Pancreas (tissue), 10 donors: ENCODE measurements around the gene SPNS2. TPM values are rescaled to one million over a fixed set of nuclear protein-coding genes. Genes with fewer than 3 reads are reported as not detected.

ENCODE experiments used
- ATAC-seq, 4 donors: fragments of 200-7000 bp; cut with Tn5 transposase; one replicate each; pipeline versions ENCODE4 v1.8.0 to v1.9.1; 2020; ENCODE audit warnings: mild to moderate bottlenecking in 4 of 4, moderate library complexity in 4 of 4
- DNase-seq, 6 donors: peaks; one replicate each; pipeline ENCODE4 v3.0.0-alpha.2; 2020
- FAIRE-seq: peaks from 2 replicates; lab custom pipeline; 2012; peaks lifted over from hg19 to GRCh38; lab: Jason Lieb, UNC
- H3K27ac ChIP-seq, 4 donors: fragments of 200-600 bp; sonication (generic); 1 replicate in 3 of 4; 2 replicates in 1 of 4; pipeline versions ENCODE4 v1.5.0 to v1.8.0; 2020
- H3K27me3 ChIP-seq, 4 donors: fragments of 200-600 bp; one replicate each; pipeline ENCODE4 v1.8.0; 2021
- H3K36me3 ChIP-seq, 3 donors: fragments of 200-600 bp; sonication (generic) in 1 of 3; one replicate each; pipeline versions ENCODE4 v1.5.0 to v1.8.0; 2020 to 2021
- H3K4me1 ChIP-seq, 3 donors: fragments of 200-600 bp; one replicate each; pipeline ENCODE4 v1.8.0; 2021
- H3K4me3 ChIP-seq, 4 donors: fragments of 200-600 bp; sonication (generic) in 2 of 4; one replicate each; pipeline versions ENCODE4 v1.5.0 to v1.8.0; 2020 to 2021
- H3K9me3 ChIP-seq, 4 donors: fragments of 200-600 bp; one replicate each; pipeline ENCODE4 v1.8.0; 2021
- WGBS, 2 donors: extraction: QIAGEN DNeasy Blood & Tissue Kit; methylation state at CpG; one replicate each; pipeline ENCODE4 v1.1.7; 2013; 5-methylcytosine and 5-hydroxymethylcytosine counted together
- intact Hi-C, 3 donors: fragments of 100-400 bp; cut with DNase I; formaldehyde crosslinking; loops; one replicate each; pipeline versions ENCODE4 v1.11.1 to v1.14.2; 2022
- polyA plus RNA-seq, 2 donors: library from polyadenylated mRNA; stranded (reverse); fragments of 200-250 nt; gene quantifications; one replicate each; pipeline ENCODE4 v1.2.3, GENCODE V29; 2013
- total RNA-seq, 6 donors: library from RNA; stranded (reverse); fragmentation: NEBNext Ultra II Directional in 4 of 6; extraction: Animal tissue kit (Norgen Biotek cat#: 25700) in 4 of 6; gene quantifications; one replicate each; pipeline versions ENCODE4 v1.2.1 to v1.2.4, GENCODE V29; 2021 to 2023
- TF ChIP-seq, protein P1 (sequence below), 4 donors: fragments of 200-600 bp; sonication (generic) in 3 of 4; IDR thresholded peaks; one replicate each; pipeline versions ENCODE4 v1.5.0 to v1.8.0; 2021; ENCODE audit warnings: antibody characterized with exemption in 4 of 4
- donor health status: healthy with polysubstance abuse.
- donor health status: DM: no; HTN: no; CAD: no; lungs with moderate emphysema.
- donor health status: DM: no; HTN: no; CAD: no.
- donor health status: control.
- donor health status: control.
- donor health status: Bipolar disorder and iron deficiency.
- donor health status: DM: yes; HTN: yes; CAD: no.
- donor health status: DM: no; HTN: no; CAD: no.
- donor health status: DM: no; HTN: no; CAD: no.
- donor health status: DM: yes; HTN: yes; CAD: no.

The SPNS2 gene
- total and polyA plus RNA-seq, 8 donors: 7.6 to 51.7 (median 20.8) TPM

DNA sequence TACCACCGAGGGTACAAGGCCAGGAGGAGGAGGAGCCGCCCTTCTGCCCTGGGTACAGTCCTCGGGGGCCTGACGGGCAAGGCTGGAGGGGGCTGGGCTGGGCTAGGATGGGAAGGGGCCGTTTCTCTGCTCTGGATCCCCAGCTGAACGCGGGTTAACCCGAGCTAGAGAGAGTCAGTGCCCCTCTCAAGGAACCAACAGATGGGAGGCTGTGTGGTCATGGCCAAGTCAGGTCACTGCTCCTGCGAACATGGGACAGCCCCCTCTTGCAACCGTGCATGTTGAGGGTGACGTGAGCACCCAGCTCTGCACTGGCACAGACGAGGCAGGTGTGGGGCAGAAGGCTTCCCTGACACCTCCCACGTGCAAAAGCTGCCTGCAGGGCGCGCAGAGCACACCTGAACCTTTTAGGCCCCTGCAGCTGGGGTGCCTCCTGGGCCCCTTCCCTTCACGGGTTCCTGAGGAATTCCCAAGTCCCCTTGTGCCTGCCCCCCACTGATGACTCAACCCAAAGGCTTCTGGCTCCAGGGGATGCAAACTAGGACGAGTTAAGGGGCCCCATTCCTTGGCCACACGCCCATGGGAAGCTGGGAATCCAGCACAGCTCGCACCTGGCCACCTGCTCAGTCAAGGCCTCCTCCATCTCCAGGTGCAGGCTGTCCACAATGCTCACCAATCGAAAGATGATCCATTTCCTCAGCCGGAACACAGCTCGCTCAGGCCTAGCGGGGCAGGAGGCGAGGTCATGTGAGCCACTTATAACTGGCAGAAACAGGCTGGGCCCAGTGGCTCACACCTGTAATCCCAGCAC is 50.2 kb downstream of the SPNS2 start:
- intact Hi-C loops: loop anchor here in 1 of 3 donors (10.0 kb wide), 1 partner anchor 124 kb away; no protein-coding TSS in a partner anchor

DNA sequence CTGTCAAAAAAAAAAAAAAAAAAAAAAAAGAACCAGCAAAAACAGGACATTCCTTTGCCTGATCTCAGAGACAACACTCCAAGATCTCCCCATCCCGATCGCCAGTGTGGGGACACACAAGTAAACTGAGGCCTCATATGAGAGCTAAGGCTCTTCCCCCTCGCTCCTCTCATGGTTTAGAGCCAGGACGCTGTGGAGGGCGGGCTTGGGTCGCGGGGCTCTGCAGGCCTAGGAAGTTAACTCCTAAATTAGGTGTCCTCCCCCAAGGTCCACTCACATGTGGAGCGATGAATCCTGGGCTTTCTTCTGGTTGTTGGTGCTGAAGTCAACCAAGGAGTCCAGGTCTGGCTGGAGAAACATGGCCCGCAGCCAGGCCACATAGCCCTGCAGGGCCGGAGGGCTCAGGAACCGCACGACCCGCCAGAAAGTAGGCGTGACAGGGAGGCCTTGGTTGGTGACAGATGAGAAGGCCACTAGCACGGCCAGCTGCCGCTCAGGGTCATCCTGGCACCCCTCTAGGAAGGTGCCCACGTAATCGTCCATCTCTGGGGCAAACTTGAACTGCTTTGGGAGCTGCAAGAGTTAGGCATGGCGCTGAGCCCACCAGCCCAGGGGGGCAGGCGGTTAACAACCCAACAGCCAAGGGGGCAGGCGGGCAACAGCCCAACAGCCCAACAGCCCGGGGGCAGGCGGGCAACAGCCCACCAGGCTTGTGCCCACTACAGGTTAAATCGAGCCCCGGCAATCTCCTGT is 51.3 kb downstream of the SPNS2 start:
- peaks cover 4 to 6% (median 6%) of the 10 kb centered on the region in 3 donors for H3K4me1 ChIP-seq
- no peaks in the 10 kb centered on the region for H3K27me3 ChIP-seq
- FAIRE-seq: no peak
- peak in 2 of 6 donors; percentile 13 to 69 for DNase-seq
- ATAC-seq: no peak
- H3K36me3 ChIP-seq: peaks cover 7 to 71% (median 63%) of the 10 kb centered on the region in 3 donors
- H3K9me3 ChIP-seq: no peaks in the 10 kb centered on the region
- H3K4me3 ChIP-seq: no peak overlapping the region
- TF ChIP-seq, protein P1, sequence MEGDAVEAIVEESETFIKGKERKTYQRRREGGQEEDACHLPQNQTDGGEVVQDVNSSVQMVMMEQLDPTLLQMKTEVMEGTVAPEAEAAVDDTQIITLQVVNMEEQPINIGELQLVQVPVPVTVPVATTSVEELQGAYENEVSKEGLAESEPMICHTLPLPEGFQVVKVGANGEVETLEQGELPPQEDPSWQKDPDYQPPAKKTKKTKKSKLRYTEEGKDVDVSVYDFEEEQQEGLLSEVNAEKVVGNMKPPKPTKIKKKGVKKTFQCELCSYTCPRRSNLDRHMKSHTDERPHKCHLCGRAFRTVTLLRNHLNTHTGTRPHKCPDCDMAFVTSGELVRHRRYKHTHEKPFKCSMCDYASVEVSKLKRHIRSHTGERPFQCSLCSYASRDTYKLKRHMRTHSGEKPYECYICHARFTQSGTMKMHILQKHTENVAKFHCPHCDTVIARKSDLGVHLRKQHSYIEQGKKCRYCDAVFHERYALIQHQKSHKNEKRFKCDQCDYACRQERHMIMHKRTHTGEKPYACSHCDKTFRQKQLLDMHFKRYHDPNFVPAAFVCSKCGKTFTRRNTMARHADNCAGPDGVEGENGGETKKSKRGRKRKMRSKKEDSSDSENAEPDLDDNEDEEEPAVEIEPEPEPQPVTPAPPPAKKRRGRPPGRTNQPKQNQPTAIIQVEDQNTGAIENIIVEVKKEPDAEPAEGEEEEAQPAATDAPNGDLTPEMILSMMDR (IDR thresholded peaks at IDR 0.05): no peak
- no peak overlapping the region for H3K27ac ChIP-seq
- 86 to 88% methylated on average over 25 of the region's 25 CpGs for WGBS, 2 donors
- intact Hi-C loops: loop anchor here in 1 of 3 donors (10.0 kb wide), 1 partner anchor 125 kb away; no protein-coding TSS in a partner anchor

More for the DNA sequence above, 50.2 kb downstream of the SPNS2 start:
- H3K4me3 ChIP-seq: no peak overlapping the region
- peaks cover 7 to 81% (median 70%) of the 10 kb centered on the region in 3 donors for H3K36me3 ChIP-seq
- FAIRE-seq (no peak), ATAC-seq (no peak), DNase-seq (peak in 3 of 6 donors; percentile 23 to 56 (median 54))
- H3K27me3 ChIP-seq: no peaks in the 10 kb centered on the region
- no peaks in the 10 kb centered on the region for H3K9me3 ChIP-seq
- peaks cover 0 to 1% (median 0%) of the 10 kb centered on the region in 3 donors for H3K4me1 ChIP-seq
- H3K27ac ChIP-seq: no peak overlapping the region
- TF ChIP-seq, protein P1 (IDR thresholded peaks at IDR 0.05): no peak
- 77 to 83% methylated on average over 24 of the region's 24 CpGs for WGBS, 2 donors

DNA sequence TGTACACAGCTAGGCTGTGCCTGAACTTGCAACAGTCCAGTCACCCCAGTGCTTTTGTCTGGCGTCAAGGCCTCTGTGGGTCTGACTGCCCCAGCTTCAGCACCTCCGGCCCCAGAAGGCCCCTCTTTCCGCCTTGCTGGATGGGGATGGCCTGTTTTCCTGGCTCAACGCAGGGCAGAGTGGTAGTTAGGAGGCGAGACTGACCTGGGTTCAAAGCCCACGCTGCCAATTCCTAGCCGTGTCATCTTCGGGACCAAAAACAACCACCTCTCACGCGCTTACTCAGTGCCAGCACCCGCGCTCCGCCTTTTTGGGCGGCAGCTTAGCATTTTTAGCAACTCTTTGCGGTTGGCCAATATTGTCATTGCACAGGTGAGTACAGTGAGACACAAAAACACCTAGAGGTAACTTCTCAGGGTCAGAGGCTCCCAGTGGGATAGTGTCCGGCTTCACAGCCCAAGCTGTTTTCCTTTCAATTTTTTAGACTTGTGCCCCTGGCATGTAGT is 51.9 kb downstream of the SPNS2 start:
- Histone ChIP-seq H3K36me3 (peaks cover 7 to 71% (median 60%) of the 10 kb centered on the region in 3 donors), H3K4me1 (peaks cover 5 to 6% (median 6%) of the 10 kb centered on the region in 3 donors), H3K27ac (no peak overlapping the region), H3K4me3 (no peak overlapping the region), H3K9me3 (no peaks in the 10 kb centered on the region), H3K27me3 (no peaks in the 10 kb centered on the region)
- ATAC-seq: no peak
- peak in 1 of 6 donors; percentile 10 for DNase-seq
- no peak for FAIRE-seq
- intact Hi-C loops: no loop called here
- WGBS, 2 donors: 94 to 96% methylated on average over 16 of the region's 16 CpGs
- TF ChIP-seq, protein P1 (IDR thresholded peaks at IDR 0.05): no peak

DNA sequence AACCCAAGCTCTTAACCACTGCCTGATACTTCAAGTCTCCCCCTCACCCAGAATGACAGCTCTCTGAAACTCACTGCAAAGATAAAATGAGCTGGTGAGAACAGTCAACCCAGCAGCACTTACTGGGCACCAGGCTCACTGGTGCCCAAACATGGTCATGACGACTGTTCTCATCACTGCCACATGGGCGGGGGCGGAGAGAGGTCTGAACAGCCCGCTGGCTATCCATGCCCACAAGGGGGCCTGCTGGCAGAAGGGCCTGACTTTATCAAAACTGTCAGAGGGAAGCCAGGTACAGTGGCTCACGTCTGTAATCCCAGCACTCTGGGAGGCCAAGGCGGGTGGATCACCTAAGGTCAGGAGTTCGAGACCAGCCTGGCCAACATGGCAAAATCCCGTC is 52.5 kb downstream of the SPNS2 start:
- DNase-seq (peak in 2 of 6 donors; percentile 14 to 50), ATAC-seq (no peak), FAIRE-seq (no peak)
- TF ChIP-seq, protein P1 (IDR thresholded peaks at IDR 0.05): no peak
- Histone ChIP-seq H3K9me3 (no peaks in the 10 kb centered on the region), H3K4me1 (peaks cover 6 to 10% (median 6%) of the 10 kb centered on the region in 3 donors), H3K27me3 (no peaks in the 10 kb centered on the region), H3K36me3 (peaks cover 7 to 71% (median 60%) of the 10 kb centered on the region in 3 donors), H3K4me3 (no peak overlapping the region), H3K27ac (no peak overlapping the region)
- intact Hi-C loops: no loop called here
- 83 to 86% methylated on average over 8 of the region's 8 CpGs for WGBS, 2 donors
